LoVo (cell line): ENCODE measurements around the gene ARL10.
A peak's percentile ranks its signal among the peaks of the same experiment; 100 is the strongest.

Experiments used
- DNase-seq: peaks from one replicate; pipeline ENCODE4 v3.0.0-alpha.2; 2016; ENCODE audit warnings: low spot score

ARL10 gene

GRCh38 chr5:176410486-176411180, 45.3 kb downstream of the ARL10 start:
- DNase-seq = peak; percentile 38

- DNase-seq = no peak
These were observed 47.4 kb downstream of the ARL10 start for GRCh38 chr5:176412517-176413254.

- DNase-seq = no peak
These were observed 47.9 kb downstream of the ARL10 start for GRCh38 chr5:176413255-176413565.

GRCh38 chr5:176413709-176414191, 48.5 kb downstream of the ARL10 start:
- DNase-seq = no peak

- DNase-seq = no peak
These were observed 49.4 kb downstream of the ARL10 start for GRCh38 chr5:176414704-176415103.

- no peak for DNase-seq
These were observed 50.1 kb downstream of the ARL10 start for GRCh38 chr5:176415240-176415951.

GRCh38 chr5:176415952-176416924, 51.0 kb downstream of the ARL10 start, which contains the start of gene CLTB:
CLTB (minus strand) TSS chr5:176416539; CDS start chr5:176416363, 176 bp downstream.
- peak; percentile 97 for DNase-seq

- no peak for DNase-seq
These were observed 51.7 kb downstream of the ARL10 start for GRCh38 chr5:176416965-176417364.

GRCh38 chr5:176418251-176418650, 53.0 kb downstream of the ARL10 start:
- peak; percentile 63 for DNase-seq

- no peak for DNase-seq
These were observed 54.8 kb downstream of the ARL10 start for GRCh38 chr5:176420086-176420485.

GRCh38 chr5:176420972-176421544, 55.8 kb downstream of the ARL10 start:
- no peak for DNase-seq

- DNase-seq = no peak
These were observed 58.9 kb downstream of the ARL10 start for GRCh38 chr5:176424181-176424580.

GRCh38 chr5:176425138-176425537, 59.9 kb downstream of the ARL10 start:
- DNase-seq = peak; percentile 51

GRCh38 chr5:176425791-176426190, 60.5 kb downstream of the ARL10 start:
- no peak for DNase-seq

- DNase-seq = no peak
These were observed 61.6 kb downstream of the ARL10 start for GRCh38 chr5:176426876-176427275.

GRCh38 chr5:176427971-176428370, 62.7 kb downstream of the ARL10 start:
- peak; percentile 53 for DNase-seq

- no peak for DNase-seq
These were observed 64.7 kb downstream of the ARL10 start for GRCh38 chr5:176429972-176430371.
